Measurements from ENCODE around the gene CGB5.
"Not testable (repeated sequence)": the region's sequence is repeated elsewhere in the genome, so short reads cannot be mapped to it uniquely, and the experiment has no call there.

Gene CGB5

GRCh38 chr19:49059053-49059452 is 15.4 kb downstream of the CGB5 start:
- DNase-seq: no peak

- no peak for DNase-seq
These were observed 17.4 kb downstream of the CGB5 start for GRCh38 chr19:49061000-49061399.

GRCh38 chr19:49061445-49061844 is 17.8 kb downstream of the CGB5 start:
- DNase-seq: no peak

GRCh38 chr19:49064029-49064629 is 20.5 kb downstream of the CGB5 start:
- DNase-seq: no peak

GRCh38 chr19:49064768-49065611 is 21.3 kb downstream of the CGB5 start, which contains the start of gene NTF4:
NTF4 (minus strand) TSS chr19:49064818; CDS start chr19:49061997, 2,821 bp downstream.
- DNase-seq: no peak

GRCh38 chr19:49065905-49066512 is 22.4 kb downstream of the CGB5 start:
- no peak for DNase-seq

GRCh38 chr19:49067554-49067953 is 23.9 kb downstream of the CGB5 start:
- DNase-seq: no peak

GRCh38 chr19:49069026-49069425 is 25.4 kb downstream of the CGB5 start:
- no peak for DNase-seq

- DNase-seq: no peak
These were observed 26.8 kb downstream of the CGB5 start for GRCh38 chr19:49070416-49070815.

GRCh38 chr19:49071860-49072547 is 28.4 kb downstream of the CGB5 start:
- DNase-seq: no peak

- DNase-seq: no peak
These were observed 30.1 kb downstream of the CGB5 start for GRCh38 chr19:49073514-49074378.

- not testable (repeated sequence) for DNase-seq
These were observed 31.2 kb downstream of the CGB5 start for GRCh38 chr19:49074869-49075268.

GRCh38 chr19:49080392-49080791 is 36.7 kb downstream of the CGB5 start:
- DNase-seq: no peak

GRCh38 chr19:49081273-49081672 is 37.6 kb downstream of the CGB5 start:
- DNase-seq: no peak

- DNase-seq: no peak
These were observed 40.8 kb downstream of the CGB5 start for GRCh38 chr19:49084206-49085019.

GRCh38 chr19:49085020-49085867 is 41.6 kb downstream of the CGB5 start, which contains the start of gene SNRNP70:
SNRNP70 (plus strand) TSS chr19:49085451; CDS start chr19:49086415, 964 bp downstream.
- DNase-seq: peak; percentile 97 to 99 (median 98)

- DNase-seq: no peak
These were observed 42.2 kb downstream of the CGB5 start for GRCh38 chr19:49085868-49086232.

GRCh38 chr19:49086296-49086695 is 42.6 kb downstream of the CGB5 start:
- DNase-seq: no peak

- DNase-seq: no peak
These were observed 47.9 kb downstream of the CGB5 start for GRCh38 chr19:49091391-49092038.

GRCh38 chr19:49092686-49093085 is 49.0 kb downstream of the CGB5 start:
- no peak for DNase-seq

Measured in activated naive CD4-positive, alpha-beta T cell (primary cell).